Tibial nerve (tissue), 4 donors: ENCODE measurements around the gene ITPK1. TPM values are rescaled to one million over a fixed set of nuclear protein-coding genes. Genes with fewer than 3 reads are reported as not detected.

Experiments used
- DNase-seq, 2 donors: peaks; one replicate each; pipeline ENCODE4 v3.0.0-alpha.2; 2019; ENCODE audit warnings: low spot score in 2 of 2
- H3K27ac ChIP-seq, 4 donors: fragments of 200-600 bp; sonication (generic) in 3 of 4; one replicate each; pipeline ENCODE4 v1.5.1; 2017 to 2019; ENCODE audit warnings: mild to moderate bottlenecking in 1 of 4
- H3K27me3 ChIP-seq, 2 donors: fragments of 200-600 bp; sonication (generic) in 1 of 2; one replicate each; pipeline versions ENCODE4 v1.5.1 to v1.6.0; 2017 to 2019
- H3K36me3 ChIP-seq, 3 donors: fragments of 200-600 bp; sonication (generic); one replicate each; pipeline ENCODE4 v1.5.1; 2018 to 2019
- H3K4me1 ChIP-seq, 4 donors: fragments of 200-600 bp; sonication (generic) in 3 of 4; one replicate each; pipeline ENCODE4 v1.5.1; 2017 to 2019
- H3K4me3 ChIP-seq, 4 donors: fragments of 200-600 bp; sonication (generic) in 3 of 4; one replicate each; pipeline ENCODE4 v1.5.1; 2017 to 2019; ENCODE audit warnings: mild to moderate bottlenecking in 1 of 4, moderate library complexity in 1 of 4
- H3K9me3 ChIP-seq, 4 donors: fragments of 200-600 bp; sonication (generic) in 3 of 4; one replicate each; pipeline ENCODE4 v1.5.1; 2017 to 2019
- EP300 ChIP-seq, 2 donors: sonication (generic); formaldehyde crosslinking; IDR thresholded peaks; one replicate each; pipeline ENCODE4 v1.6.1; 2017; ENCODE audit warnings: antibody characterized with exemption in 2 of 2, mild to moderate bottlenecking in 1 of 2
- POLR2A ChIP-seq, 2 donors: fragments of 450-650 bp; IDR thresholded peaks; one replicate each; pipeline ENCODE4 v1.6.1; 2017; ENCODE audit warnings: antibody characterized with exemption in 2 of 2, mild to moderate bottlenecking in 2 of 2, moderate library complexity in 2 of 2
- WGBS, 2 donors: methylation state at CpG; one replicate each; pipeline ENCODE4 v1.1.5; 2018; 5-methylcytosine and 5-hydroxymethylcytosine counted together
- total RNA-seq, 4 donors: library from RNA; depleted of rRNA; stranded (reverse); fragments of >200 nt; gene quantifications; one replicate each; pipeline ENCODE4 v1.1.0, GENCODE V29; 2016
- TF ChIP-seq, protein P1 (sequence below), 5 experiments: fragments of 200-600 bp in 3 of 5; fragments of 450-650 bp in 2 of 5; sonication (generic) in 3 of 5; IDR thresholded peaks; one replicate each; pipeline ENCODE4 v1.5.1; 2016 to 2019; ENCODE audit warnings: antibody characterized with exemption in 5 of 5, mild to moderate bottlenecking in 3 of 5, moderate library complexity in 2 of 5

ITPK1 gene
- total RNA-seq, 4 donors from 2014 or later: 67.4 to 121 (median 92.5) TPM

DNA sequence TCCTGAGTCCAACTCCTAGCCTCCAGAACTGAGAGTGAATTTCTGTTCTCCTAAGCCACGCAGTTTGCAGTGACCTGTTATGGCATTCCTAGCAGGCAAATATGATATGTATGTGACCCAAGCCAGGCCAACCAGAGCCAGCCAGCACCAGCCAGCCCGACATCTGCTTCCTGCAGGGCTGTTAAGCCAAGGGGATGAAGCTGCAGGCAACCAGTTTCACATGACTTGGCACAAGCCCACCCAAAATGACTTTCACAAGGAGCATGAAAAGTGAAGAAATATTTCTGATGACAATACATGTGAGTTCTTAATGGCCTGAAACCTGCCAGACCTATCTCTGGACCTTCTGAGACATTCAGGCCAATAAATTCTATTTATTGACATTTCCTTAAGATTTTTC is 68.1 kb downstream of the ITPK1 start:
- no peaks in the 10 kb centered on the region for H3K27me3 ChIP-seq
- no peak overlapping the region for H3K4me3 ChIP-seq
- H3K4me1 ChIP-seq: peaks cover 0 to 94% (median 71%) of the 10 kb centered on the region in 4 donors
- DNase-seq: no peak
- WGBS, 2 donors: 14 to 42% methylated on average over 2 of the region's 2 CpGs
- peak overlapping the region in 3 of 4 donors; percentile 9 to 95 (median 9) for H3K27ac ChIP-seq
- no peaks in the 10 kb centered on the region for H3K36me3 ChIP-seq
- no peaks in the 10 kb centered on the region for H3K9me3 ChIP-seq
- TF ChIP-seq EP300 (IDR thresholded peaks at IDR 0.05): no peak
- TF ChIP-seq POLR2A (IDR thresholded peaks at IDR 0.05): no peak
- TF ChIP-seq, protein P1, sequence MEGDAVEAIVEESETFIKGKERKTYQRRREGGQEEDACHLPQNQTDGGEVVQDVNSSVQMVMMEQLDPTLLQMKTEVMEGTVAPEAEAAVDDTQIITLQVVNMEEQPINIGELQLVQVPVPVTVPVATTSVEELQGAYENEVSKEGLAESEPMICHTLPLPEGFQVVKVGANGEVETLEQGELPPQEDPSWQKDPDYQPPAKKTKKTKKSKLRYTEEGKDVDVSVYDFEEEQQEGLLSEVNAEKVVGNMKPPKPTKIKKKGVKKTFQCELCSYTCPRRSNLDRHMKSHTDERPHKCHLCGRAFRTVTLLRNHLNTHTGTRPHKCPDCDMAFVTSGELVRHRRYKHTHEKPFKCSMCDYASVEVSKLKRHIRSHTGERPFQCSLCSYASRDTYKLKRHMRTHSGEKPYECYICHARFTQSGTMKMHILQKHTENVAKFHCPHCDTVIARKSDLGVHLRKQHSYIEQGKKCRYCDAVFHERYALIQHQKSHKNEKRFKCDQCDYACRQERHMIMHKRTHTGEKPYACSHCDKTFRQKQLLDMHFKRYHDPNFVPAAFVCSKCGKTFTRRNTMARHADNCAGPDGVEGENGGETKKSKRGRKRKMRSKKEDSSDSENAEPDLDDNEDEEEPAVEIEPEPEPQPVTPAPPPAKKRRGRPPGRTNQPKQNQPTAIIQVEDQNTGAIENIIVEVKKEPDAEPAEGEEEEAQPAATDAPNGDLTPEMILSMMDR (IDR thresholded peaks at IDR 0.05): no peak

- Histone ChIP-seq H3K4me3 (no peak overlapping the region), H3K4me1 (peaks cover 0 to 94% (median 72%) of the 10 kb centered on the region in 4 donors), H3K36me3 (no peaks in the 10 kb centered on the region), H3K9me3 (no peaks in the 10 kb centered on the region), H3K27ac (peak overlapping the region in 3 of 4 donors; percentile 82 to 95 (median 95)), H3K27me3 (no peaks in the 10 kb centered on the region)
- 70 to 92% methylated on average over 4 of the region's 4 CpGs for WGBS, 2 donors
- TF ChIP-seq, protein P1 (IDR thresholded peaks at IDR 0.05): no peak
- TF ChIP-seq EP300 (IDR thresholded peaks at IDR 0.05): no peak
- TF ChIP-seq POLR2A (IDR thresholded peaks at IDR 0.05): no peak
- no peak for DNase-seq
Measured at GRCh38 chr14:93047157-93047556, 68.6 kb downstream of the ITPK1 start.

GRCh38 chr14:93046705-93047050 is 69.0 kb downstream of the ITPK1 start:
- H3K27me3 ChIP-seq: no peaks in the 10 kb centered on the region
- no peaks in the 10 kb centered on the region for H3K9me3 ChIP-seq
- peaks cover 0 to 94% (median 72%) of the 10 kb centered on the region in 4 donors for H3K4me1 ChIP-seq
- no peak for DNase-seq
- H3K27ac ChIP-seq: peak overlapping the region in 3 of 4 donors; percentile 82 to 95 (median 95)
- TF ChIP-seq, protein P1 (IDR thresholded peaks at IDR 0.05): no peak
- TF ChIP-seq EP300 (IDR thresholded peaks at IDR 0.05) (no peak), POLR2A (IDR thresholded peaks at IDR 0.05) (no peak)
- no peaks in the 10 kb centered on the region for H3K36me3 ChIP-seq
- H3K4me3 ChIP-seq: no peak overlapping the region
- 62 to 73% methylated on average over 7 of the region's 7 CpGs for WGBS, 2 donors

DNA sequence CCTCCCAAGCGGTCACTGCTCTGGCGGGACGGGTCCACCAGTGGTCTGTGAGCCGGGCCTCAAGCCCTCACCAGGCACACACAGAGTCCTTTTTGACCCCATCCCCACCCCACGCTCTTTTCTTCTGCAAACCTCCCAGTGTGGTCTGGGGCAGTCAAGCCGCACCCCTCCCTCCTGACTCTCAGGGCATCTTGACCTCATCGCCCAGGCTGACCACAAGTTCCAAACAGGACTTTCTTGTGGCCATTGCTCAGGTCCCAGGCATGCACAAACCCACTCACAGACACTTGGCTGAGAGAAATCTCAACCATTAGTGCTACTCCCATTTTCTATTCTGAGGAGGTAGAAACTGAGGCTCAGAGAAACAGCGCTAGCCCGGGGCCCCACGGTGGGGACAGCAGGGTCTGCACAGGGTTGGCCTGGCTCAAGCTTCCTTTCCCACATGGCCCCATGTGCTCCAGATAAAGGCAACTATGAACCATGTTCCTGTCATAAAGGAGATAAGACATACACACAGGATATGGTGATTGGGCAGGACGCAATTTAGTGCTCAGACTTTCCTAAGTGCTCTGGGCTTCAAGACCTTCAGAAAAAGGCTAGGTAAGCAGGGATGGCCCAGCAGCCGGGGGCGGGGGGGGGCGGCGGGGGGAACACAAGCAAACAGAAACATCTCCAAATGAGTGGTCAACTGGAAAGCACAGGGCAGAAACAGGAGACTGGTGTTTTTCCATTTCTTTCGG is 69.6 kb downstream of the ITPK1 start:
- Histone ChIP-seq H3K9me3 (no peaks in the 10 kb centered on the region), H3K36me3 (no peaks in the 10 kb centered on the region), H3K4me3 (no peak overlapping the region), H3K4me1 (peaks cover 0 to 98% (median 78%) of the 10 kb centered on the region in 4 donors), H3K27ac (peak overlapping the region; percentile 38 to 95 (median 88)), H3K27me3 (no peaks in the 10 kb centered on the region)
- TF ChIP-seq EP300 (IDR thresholded peaks at IDR 0.05) (no peak), POLR2A (IDR thresholded peaks at IDR 0.05) (no peak)
- TF ChIP-seq, protein P1 (IDR thresholded peaks at IDR 0.05): no peak
- 54 to 64% methylated on average over 16 of the region's 16 CpGs for WGBS, 2 donors
- DNase-seq: no peak

- TF ChIP-seq POLR2A (IDR thresholded peaks at IDR 0.05) (no peak), EP300 (IDR thresholded peaks at IDR 0.05) (no peak)
- TF ChIP-seq, protein P1 (IDR thresholded peaks at IDR 0.05): no peak
- Histone ChIP-seq H3K27me3 (no peaks in the 10 kb centered on the region), H3K9me3 (no peaks in the 10 kb centered on the region), H3K36me3 (no peaks in the 10 kb centered on the region), H3K4me1 (peaks cover 0 to 100% (median 79%) of the 10 kb centered on the region in 4 donors), H3K27ac (peak overlapping the region; percentile 38 to 95 (median 88)), H3K4me3 (no peak overlapping the region)
- no peak for DNase-seq
- WGBS, 2 donors: 63 to 65% methylated on average over 9 of the region's 9 CpGs
Measured at GRCh38 chr14:93045211-93045674, 70.5 kb downstream of the ITPK1 start.
